GM21447 (cell line): Measurements from ENCODE around the gene LPP.

Source experiments
- ATAC-seq: cut with Tn5 transposase; IDR thresholded peaks from one replicate; pipeline ENCODE4 v1.9.1; 2021; ENCODE audit not compliant: unreplicated experiment

LPP gene

DNA sequence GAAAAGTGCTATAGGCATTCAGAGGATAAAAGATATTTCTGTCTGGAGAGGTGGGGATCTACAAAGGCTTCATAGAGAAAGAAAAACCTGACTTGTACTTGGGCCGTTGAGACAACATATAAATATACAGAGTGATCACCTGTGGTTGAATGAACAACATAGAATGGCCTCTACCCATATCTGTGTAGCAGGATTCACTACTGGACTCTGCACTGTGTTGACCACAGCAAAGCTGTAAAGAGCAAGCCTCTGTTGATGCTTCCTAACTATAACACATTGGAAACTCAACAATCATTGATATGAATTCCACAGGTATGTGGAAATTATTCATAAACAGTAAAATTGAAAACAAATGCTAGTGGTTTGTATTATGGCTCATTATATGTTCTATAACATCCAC, 19.1 kb upstream of the LPP start:
- ATAC-seq, result no peak

DNA sequence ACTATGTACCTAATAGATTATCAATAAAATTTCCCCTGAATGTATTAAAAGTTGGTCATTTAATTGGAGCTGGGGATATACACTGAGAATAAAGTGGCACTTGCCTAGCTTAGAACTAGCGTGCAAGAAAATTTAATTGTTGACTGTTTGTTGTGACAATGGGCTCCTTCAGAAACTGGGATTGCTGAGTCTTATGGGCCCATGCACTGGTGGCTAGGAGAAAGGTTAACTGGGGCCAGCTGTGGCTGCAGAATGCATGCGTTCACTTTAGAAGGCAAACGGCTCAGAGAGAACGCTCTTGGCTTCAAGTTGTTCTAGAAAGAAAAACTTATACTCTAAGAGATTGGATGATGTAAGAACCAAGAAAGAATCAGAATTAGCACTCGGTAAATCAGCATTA, 18.7 kb upstream of the LPP start:
- ATAC-seq, result no peak

DNA sequence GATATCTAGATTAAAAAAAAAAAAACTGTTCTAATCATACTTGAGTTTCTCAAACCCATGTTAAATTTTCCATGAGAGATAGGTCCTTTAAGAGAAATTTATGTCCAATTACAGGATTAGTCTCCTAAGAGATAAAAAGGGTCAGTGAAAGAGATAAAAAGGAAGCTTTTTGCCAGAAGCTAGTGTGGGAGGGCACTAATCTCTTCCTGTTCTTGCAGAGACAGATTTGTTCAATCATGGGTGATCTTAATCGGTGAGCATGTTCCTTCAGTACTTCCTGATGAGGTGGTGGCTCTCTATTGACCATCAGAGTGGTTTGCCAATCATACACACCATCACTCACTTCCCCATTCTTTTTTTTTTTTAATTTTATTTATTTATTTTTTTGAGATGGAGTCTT, 16.9 kb upstream of the LPP start:
- no peak for ATAC-seq

DNA sequence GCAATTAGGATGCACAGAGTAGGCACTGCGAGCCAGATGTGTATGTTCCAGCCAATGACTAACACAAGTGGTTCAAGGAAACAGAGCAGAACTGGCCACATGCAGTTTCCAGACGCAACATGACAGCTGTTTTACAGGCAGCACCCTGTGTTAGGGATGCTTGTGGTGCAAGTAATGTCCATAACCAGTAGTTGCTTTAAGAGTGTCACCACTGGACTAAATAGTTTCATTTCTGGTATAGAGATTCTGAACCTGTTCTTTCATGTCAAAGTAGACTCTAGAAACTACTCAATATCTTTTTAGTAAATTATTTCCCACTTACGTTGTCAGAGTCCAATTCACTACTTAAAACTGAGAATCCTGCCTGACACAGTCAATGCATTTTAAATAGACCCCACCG, 14.5 kb upstream of the LPP start:
- ATAC-seq, result no peak

DNA sequence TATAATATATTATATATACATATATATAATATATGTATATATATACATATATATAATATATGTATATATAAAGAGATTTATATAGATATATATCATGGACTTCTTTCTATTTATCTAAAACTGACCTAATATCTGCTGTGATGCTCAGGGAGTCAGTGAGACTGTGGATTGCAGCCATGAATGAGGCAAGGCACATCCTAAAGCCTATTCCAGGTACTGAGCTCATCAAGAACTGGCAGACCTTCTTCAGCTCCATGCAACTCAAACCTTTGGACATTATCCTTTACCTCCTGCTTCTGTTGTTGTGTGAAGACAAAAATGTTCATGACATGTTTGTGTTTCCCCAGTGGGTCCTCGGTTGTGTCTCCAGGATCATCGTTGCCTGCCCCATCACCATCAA, 7.7 kb upstream of the LPP start:
- no peak for ATAC-seq

DNA sequence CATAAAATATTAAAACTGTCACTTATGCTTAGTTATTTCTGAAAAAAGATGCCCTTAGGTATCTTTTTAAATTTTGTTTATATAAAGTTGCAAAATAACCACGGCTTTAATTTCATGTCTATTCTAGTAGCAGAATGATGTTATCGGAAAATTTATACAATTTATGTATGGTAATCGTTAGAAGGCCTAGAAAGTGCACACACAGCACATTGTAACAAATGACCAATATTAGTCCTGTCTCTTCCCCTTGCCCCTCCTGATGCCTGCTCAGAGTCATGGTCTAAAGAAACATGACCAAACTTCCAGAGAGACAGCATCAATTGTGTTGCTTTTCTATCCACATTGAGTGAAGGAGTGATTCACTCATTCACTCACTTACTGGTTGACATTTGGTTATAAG, 6.2 kb upstream of the LPP start:
- no peak for ATAC-seq

DNA sequence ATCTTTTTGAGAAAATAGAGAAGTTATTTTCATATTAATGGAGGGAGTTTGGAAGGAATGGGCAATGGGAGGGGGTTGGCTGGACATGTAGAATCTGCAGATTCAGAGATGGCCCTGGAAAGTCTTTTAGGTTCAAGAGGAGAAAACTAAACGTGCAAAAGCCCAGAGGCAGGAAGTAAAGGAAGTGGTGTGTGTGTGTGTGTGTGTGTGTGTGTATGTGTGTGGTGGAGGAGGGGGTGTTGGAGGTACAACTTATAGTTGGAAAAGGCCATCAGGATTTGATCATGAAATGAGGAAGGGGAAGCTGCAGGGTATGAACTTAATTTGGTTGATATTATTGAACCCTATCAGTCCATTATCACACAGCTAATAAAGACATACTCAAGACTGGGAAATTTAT, 5.6 kb upstream of the LPP start:
- no peak for ATAC-seq

DNA sequence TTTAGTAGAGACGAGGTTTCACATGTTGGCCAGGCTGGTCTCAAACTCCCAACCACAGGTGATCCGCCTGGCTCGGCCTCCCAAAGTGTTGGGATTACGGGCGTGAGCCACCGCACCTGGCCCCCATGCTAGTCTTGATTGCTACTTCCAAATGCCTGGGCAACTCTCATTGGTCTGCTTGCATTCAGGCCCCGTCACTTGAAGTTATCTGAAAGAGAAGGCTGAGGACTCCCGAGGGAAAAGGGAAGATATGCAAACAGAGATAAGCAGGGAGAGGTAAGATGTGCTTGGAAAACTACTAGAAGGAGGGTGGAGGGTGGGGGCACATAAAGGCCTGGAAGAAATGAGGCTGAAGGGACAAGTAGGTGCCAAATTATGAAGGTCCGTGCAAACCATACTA, 4.4 kb upstream of the LPP start:
- no peak for ATAC-seq

DNA sequence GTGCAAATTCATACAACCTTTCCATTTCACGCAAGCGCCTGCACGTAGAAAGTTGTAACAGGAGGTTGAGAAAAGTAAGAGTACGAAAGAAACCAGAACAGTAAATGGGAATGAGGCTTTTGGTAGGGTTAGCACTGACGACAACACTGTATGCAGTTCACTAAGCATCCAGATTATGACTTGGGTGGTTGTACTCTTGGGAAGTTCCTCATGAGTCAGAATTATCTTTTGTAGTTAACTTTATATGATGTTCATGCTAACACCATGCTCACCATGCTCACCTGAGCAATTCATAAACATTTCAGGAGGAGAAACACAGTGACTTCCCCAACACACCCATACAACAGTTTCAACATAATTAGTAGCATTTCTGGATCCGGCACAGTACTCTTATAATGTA, 3.0 kb upstream of the LPP start:
- ATAC-seq, result no peak

DNA sequence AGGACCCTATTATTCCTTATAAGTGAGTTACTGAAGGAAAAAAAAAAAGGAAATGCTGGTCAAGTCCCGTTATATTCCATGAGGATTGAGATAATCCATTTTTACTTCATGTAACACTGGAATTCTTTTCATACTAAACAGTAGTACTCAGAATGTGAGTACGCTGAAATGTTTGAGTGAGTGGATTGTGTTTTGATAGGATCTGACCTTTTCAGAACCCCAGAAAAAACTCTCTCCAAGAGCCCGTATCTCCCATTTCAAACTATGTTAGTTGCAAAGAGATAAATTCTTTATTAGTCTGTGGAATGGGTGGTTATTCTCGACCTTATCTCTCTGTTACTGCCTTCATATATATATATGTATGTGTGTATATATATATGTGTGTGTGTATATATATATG, 2.5 kb upstream of the LPP start:
- ATAC-seq, result no peak

DNA sequence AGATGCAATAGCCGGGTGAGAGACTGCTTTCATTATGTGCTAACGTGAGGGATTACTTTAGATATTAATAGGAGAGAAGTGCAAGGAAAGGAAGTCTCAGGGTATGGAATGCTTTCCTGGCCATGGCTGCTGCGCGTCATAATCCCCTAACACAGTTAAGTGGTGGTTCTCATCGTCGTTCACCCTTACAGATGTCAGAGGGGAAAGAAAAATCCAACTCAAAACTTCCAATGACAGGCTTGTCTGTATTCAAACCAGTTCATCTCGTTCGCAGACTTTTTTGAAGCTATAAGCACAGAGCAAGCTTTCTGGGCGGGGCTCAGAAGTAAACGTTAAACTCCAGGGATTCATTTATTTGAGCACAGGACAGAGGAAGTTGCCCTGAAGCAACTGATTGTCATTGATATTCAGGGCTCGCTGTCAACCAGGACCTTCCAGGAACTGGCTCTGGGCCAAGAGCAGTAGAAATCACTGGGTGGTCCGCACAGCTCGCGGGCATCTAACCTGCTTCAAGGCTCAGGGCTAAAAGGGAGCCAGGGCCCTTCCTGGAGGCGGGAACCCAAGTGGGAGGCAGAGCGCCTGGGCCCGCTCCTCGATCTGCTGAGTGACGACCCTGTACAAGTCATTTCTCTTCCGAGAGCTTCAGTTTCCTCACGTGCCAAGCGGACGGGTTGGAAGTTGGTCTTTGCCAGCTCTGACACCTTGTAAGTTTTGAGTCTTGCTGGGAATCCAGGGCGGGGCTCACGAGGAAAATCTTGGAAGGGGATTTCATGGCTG, 1.1 kb upstream of the LPP start:
- no peak for ATAC-seq

DNA sequence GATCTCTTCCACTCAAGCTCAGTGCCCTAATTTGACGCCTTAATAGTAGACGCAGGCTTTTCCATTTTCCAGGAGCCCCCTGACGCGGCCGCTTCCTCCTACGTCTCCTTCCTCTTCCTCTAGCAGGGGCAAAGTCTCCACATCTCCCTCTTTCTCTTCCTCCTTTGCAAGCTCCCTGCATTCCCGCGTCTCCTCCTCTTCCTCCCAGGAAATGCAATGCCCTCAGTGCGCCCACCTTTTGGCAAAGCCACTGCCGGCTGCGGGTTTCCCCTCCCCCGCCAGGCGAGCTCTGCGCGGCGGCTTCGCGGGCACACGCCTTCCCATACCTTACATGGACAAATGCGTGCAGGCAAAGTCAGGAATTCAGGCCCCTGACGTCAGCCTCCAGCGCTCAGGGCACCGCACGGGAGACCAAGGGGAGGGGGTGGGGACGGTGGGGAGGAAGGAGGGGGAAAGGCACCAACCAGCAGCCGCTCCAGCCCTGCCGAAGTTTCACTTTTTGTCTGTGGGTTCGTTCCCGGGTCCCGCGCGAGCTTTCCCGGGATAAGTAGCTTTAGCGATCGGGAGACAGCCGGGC, 432 bp upstream of the LPP start:
- peak; percentile 16 for ATAC-seq

DNA sequence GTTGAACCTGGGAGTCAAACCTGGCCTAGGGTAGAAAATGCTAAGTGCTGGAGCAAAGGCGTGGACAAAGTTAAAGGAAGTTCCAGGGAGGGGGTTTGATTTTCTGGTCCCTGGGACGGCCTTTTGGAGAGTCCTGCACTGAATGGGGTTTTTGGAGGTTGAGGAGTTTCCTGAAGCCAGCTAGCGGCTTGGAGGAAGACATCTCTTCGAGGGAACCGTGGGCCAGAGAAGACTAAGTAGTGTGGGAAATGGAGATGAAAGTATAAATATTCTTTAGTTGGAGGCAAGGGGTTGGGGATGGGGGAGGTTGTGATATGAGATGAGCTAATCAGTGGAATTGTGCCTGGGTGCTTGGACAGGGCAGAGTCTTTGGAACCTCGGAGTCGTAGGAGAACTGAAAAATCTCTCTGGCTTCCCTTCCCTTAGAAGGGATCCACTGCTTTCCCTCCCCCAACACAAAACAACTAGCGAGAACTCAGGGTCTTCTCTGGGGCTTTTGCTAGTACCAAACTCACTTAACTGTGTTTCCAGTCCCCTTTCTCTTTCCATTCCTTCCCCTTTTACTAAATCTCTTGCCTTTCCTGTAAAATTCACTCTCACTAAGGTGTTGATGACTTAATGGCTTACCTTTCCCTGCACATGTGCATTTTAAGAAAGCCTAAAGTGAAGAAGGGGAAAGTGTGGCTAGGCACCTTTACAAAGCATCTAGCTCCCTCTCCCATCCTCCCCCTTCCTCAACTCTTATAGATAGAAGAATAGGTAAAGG, 1.0 kb downstream of the LPP start:
- no peak for ATAC-seq

DNA sequence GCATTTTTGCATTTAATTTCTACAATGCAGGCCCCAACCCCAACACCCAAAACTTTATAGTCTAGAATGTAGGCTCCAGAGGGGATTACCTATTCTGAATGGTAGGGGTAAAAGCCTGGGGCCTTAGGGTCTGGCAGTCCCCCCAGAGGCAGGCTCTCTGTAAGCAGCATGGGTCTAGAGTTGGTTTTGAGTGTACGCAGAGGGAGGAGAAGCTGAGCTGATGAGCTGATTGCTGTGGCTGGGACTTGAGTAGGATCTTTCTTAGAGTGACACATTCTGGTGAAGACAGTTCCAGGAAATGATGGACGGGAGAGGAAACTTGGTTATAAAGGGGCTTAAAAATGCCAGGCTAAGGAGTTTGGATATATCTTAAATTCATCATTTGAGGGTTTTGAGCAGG, 2.1 kb downstream of the LPP start:
- no peak for ATAC-seq

DNA sequence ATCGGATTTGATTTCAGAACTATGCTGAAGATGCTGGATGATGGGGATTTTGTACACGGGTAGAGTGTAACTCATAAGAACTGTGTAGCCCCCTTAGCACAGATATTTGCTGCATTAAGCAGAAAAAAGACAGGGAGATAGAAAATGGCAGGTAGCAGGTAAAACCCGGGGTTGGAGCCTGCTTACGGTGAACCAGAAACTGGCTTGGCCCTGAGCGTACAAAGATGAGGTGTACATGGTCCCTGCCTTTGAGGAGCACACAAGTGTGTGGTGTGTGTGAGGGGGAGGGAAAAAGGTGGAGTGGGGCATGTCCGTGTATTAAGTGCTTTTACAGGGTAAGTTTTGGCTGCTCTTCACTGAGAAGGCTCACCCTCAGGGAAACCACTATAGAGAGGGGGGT, 3.5 kb downstream of the LPP start:
- ATAC-seq, result no peak

DNA sequence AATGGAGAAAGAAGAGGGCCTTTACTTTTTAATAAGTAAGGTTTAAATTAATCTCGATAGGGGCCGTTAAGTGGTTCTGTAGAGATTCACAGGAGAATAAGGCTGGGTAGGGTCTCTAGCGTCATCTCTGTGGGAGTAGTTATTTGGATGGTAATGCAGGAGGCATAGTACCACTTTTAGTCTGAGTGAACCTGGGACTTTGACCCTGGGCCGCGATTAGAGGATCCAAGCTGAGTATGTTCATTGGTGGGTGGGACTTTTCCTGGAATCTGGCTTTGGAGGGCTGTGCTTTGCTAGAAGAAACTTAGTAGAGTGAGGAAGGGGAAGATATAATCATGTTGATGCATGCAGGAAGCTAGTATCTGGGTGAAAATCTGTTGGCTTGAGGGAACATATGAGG, 4.0 kb downstream of the LPP start:
- ATAC-seq, result no peak

DNA sequence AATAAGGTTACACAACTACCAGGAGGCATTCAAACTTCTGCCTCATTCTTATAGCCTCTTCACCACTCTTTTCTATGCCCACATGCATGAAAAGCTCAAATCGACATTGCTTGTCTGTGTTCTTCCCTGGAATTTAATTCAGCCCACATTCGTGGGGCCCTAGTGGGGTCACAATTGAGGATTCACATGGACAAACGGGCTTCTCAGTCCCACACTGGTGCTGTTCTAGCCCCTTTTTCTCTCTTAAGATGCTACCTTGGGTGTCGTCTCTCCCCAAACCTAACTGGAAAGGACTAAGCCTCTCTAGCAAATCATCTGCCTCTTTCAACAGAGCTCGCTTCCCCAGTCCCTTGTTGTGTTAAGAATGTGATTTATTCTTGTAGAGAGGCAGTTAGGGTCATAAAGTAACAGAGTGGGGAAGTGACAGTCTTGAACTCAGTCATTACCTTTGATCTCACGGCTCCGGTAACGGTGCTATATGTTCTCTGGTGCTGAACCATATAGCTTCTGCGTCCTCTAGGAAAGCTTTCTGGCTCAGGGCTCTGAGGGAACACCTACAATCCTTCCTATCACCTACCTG, 4.9 kb downstream of the LPP start:
- ATAC-seq, result no peak

DNA sequence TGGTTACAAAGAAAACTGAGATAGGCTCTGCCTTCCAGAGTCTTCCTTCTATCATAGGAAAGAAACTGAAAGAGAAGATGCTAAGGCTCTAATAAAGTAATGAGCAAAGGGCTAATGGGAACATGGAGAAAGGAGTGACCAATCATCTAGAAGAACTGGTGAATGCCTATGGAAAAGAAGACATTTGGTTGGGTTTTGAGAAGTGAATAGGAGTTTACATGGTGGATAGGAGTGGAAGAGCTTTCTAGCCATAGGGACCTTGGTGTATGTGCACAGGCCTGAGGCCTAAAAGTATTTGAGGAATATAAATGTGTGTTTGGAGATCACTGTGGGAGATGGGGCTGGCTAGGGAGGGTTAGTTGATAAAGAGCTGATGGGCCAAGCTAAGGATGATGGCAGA, 6.8 kb downstream of the LPP start:
- no peak for ATAC-seq

DNA sequence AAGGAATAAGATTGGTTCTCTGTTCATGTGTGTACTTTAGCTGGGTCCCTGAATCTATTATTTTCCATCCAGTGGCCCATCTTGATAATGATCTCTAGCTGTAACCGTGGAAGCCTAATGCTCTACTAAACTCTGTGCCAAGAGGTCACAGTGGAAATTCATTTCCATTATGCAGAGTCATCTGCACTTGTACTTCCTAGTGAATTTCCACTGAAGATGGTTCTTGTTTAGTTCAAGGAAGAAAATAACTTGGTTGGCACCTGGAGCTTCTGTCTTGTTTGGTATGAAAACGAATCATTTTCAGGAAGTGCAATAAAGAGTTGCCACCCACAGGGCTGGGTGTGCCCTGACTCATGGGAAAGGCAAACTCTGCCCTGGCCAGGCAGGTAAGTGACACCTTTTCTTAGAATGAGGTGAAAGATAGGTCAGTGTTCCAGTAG, 10.3 kb downstream of the LPP start:
- ATAC-seq, result no peak

DNA sequence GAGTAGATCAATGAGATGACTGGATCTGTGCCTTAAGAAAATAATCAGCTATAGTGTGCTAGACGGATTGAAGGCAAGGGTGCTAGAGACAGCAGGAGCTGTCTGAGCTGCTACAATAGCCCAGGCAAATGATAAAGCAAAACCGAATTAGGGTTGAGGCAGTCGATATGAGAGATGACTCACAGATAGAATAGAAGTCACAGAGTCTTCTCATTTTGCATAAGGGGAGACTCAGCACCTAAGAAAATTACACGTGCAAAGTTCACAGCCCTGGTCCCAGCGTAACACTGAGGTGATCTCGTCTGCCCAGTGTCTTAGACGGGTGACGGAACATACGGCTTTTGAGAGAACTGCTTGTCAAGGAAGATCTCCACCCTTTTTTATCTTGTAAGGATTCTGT, 11.6 kb downstream of the LPP start:
- no peak for ATAC-seq

DNA sequence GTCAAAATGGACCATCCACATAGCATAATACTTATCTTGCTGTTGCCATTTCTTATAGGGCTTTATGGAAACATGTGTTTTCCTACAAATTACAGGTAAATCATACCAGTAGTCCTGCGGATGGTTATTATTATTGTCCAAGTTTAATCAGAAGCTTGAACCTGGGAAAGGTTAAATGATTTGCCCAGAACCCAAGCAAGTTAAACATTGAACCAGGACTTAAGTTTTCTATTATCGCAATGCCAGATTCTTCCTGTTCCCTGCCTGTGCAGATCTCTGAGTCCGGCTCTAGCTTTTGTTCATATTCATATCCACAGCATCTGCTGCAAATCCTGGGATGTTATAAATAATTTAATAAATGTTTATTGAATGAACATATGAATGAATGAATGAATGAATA, 12.5 kb downstream of the LPP start:
- ATAC-seq, result no peak

DNA sequence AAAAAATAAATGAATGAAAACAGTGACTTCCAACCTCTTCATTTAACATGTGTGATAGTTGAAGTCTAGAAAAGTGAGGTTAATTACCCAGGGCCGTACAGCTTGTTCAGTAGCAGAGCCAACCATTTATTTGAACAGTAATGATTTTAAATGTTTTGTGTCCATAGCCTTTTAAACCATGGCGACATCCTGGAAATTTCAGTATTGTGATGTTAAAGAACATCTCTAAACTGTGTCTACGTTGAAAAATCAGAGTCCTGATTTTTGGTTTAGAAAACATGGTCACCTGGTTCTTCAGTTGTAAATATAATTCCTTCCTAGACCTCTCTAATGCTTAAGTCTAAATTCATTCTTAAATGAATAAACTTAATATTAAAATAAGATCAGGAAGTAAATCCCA, 14.2 kb downstream of the LPP start:
- ATAC-seq, result no peak
